H1 (cell line): ENCODE results near the gene PGAM5. TPM values are rescaled to one million over a fixed set of nuclear protein-coding genes. Genes with fewer than 3 reads are reported as not detected.

Source experiments
- CTCF ChIA-PET: fragments of 300-600 bp; sonication (Branson Sonifier 250); formaldehyde crosslinking; loops from one replicate; lab custom pipeline; 2021; ENCODE audit not compliant: partially characterized antibody; lab: Charles Lee
- POLR2A ChIA-PET: fragments of 300-600 bp; sonication (Branson Sonifier 250); formaldehyde crosslinking; loops from one replicate; lab custom pipeline; 2021; ENCODE audit warnings: inconsistent platforms; ENCODE audit not compliant: partially characterized antibody; lab: Charles Lee
- DNase-seq, 2 experiments: peaks; one replicate each; pipeline versions ENCODE4 v3.0.0 to v3.0.0-alpha.2; 2010 to 2022; ENCODE audit warnings: low spot score in 2 of 2, low read depth in 1 of 2, mixed read lengths in 1 of 2
- FAIRE-seq: peaks from 2 replicates; lab custom pipeline; 2011; peaks lifted over from hg19 to GRCh38; lab: Jason Lieb, UNC
- H2AFZ ChIP-seq: 2 replicates; pipeline ENCODE4 v1.8.1; 2012; ENCODE audit warnings: low read length, inconsistent platforms
- H2AK5ac ChIP-seq: 2 replicates; pipeline ENCODE4 v1.6.1; 2013; ENCODE audit warnings: low read depth, low read length
- H2BK120ac ChIP-seq: replicated peaks from 2 replicates; pipeline ENCODE3; 2013; ENCODE audit warnings: low read depth, low read length, inconsistent platforms
- H2BK12ac ChIP-seq: 2 replicates; pipeline ENCODE4 v1.6.1; 2013; ENCODE audit warnings: low read depth, low read length
- H2BK15ac ChIP-seq: 2 replicates; pipeline ENCODE4 v1.6.1; 2013; ENCODE audit warnings: low read length
- H2BK20ac ChIP-seq: 2 replicates; pipeline ENCODE4 v1.6.1; 2013; ENCODE audit warnings: low read length
- H2BK5ac ChIP-seq: 2 replicates; pipeline ENCODE4 v1.6.1; 2013; ENCODE audit warnings: low read depth, low read length
- H3K14ac ChIP-seq: 2 replicates; pipeline ENCODE4 v1.6.1; 2013; ENCODE audit warnings: inconsistent platforms; ENCODE audit not compliant: insufficient read length
- H3K18ac ChIP-seq: 2 replicates; pipeline ENCODE4 v1.6.1; 2013; ENCODE audit warnings: low read length; ENCODE audit errors: extremely low read depth
- H3K23ac ChIP-seq: 2 replicates; pipeline ENCODE4 v1.6.1; 2013; ENCODE audit warnings: inconsistent platforms; ENCODE audit not compliant: insufficient read length
- H3K23me2 ChIP-seq: 2 replicates; pipeline ENCODE4 v1.6.1; 2013; ENCODE audit warnings: low read depth, low read length
- H3K27ac ChIP-seq: 2 replicates; pipeline ENCODE4 v1.6.1; 2011; ENCODE audit warnings: low read depth, low read length, inconsistent platforms
- H3K27me3 ChIP-seq, 4 experiments: replicated peaks in 1 of 4; 1 replicate in 1 of 4; 2 replicates in 3 of 4; pipeline versions ENCODE4 v1.6.1 to v1.8.1; 2011 to 2013; ENCODE audit warnings: low read length in 3 of 4, mild to moderate bottlenecking in 3 of 4, inconsistent platforms in 2 of 4, mixed read lengths in 2 of 4, moderate library complexity in 1 of 4; ENCODE audit not compliant: control insufficient read depth in 3 of 4, insufficient read depth in 3 of 4; ENCODE audit errors: extremely low read depth in 1 of 4
- H3K36me3 ChIP-seq, 4 experiments: 2 replicates each; pipeline versions ENCODE4 v1.6.1 to v1.8.1; 2011 to 2013; ENCODE audit warnings: mild to moderate bottlenecking in 4 of 4, low read length in 3 of 4, moderate library complexity in 2 of 4, control low read depth in 1 of 4, inconsistent platforms in 1 of 4; ENCODE audit not compliant: insufficient read depth in 4 of 4, control insufficient read depth in 2 of 4
- H3K4ac ChIP-seq: replicated peaks from 2 replicates; pipeline ENCODE3; 2013; ENCODE audit warnings: low read length, low read depth, mixed read lengths, inconsistent platforms; ENCODE audit not compliant: insufficient read length
- H3K4me1 ChIP-seq, 4 experiments: replicated peaks in 1 of 4; 1 replicate in 1 of 4; 2 replicates in 3 of 4; pipeline versions ENCODE4 v1.6.1 to v1.8.1; 2011 to 2013; ENCODE audit warnings: low read length in 3 of 4, inconsistent platforms in 2 of 4, mixed read lengths in 1 of 4; ENCODE audit not compliant: insufficient read depth in 4 of 4, control insufficient read depth in 3 of 4
- H3K4me2 ChIP-seq, 2 experiments: 2 replicates each; pipeline versions ENCODE4 v1.6.1 to v1.8.1; 2011 to 2013; ENCODE audit warnings: low read depth in 2 of 2, low read length in 2 of 2, control low read depth in 1 of 2, inconsistent platforms in 1 of 2, mild to moderate bottlenecking in 1 of 2; ENCODE audit not compliant: insufficient read depth in 1 of 2
- H3K4me3 ChIP-seq, 4 experiments: fragments of 200-600, 300-600 bp in 1 of 4; sonication (generic), shearing (Covaris generic), sonication (Bioruptor Twin) in 1 of 4; 2 replicates each; pipeline versions ENCODE4 v1.5.1 to v1.8.1; 2011 to 2016; ENCODE audit warnings: low read length in 4 of 4, low read depth in 3 of 4, control low read depth in 2 of 4, inconsistent platforms in 2 of 4, mild to moderate bottlenecking in 2 of 4, mixed read lengths in 1 of 4, moderate library complexity in 1 of 4; ENCODE audit not compliant: insufficient read depth in 2 of 4; ENCODE audit errors: extremely low read depth in 1 of 4
- H3K56ac ChIP-seq: replicated peaks from 2 replicates; pipeline ENCODE3; 2013; ENCODE audit warnings: low read depth, mild to moderate bottlenecking, mixed read lengths, low read length, inconsistent platforms; ENCODE audit not compliant: insufficient read length
- H3K79me1 ChIP-seq: 2 replicates; pipeline ENCODE4 v1.6.1; 2013; ENCODE audit warnings: low read depth, low read length, control low read depth
- H3K79me2 ChIP-seq, 2 experiments: 2 replicates each; pipeline versions ENCODE4 v1.6.1 to v1.8.1; 2012 to 2013; ENCODE audit warnings: low read length in 2 of 2, mild to moderate bottlenecking in 2 of 2, inconsistent platforms in 1 of 2; ENCODE audit not compliant: insufficient read depth in 2 of 2, control insufficient read depth in 1 of 2
- H3K9ac ChIP-seq, 4 experiments: replicated peaks in 1 of 4; 1 replicate in 1 of 4; 2 replicates in 3 of 4; pipeline versions ENCODE4 v1.6.1 to v1.8.1; 2011 to 2013; ENCODE audit warnings: low read depth in 3 of 4, low read length in 3 of 4, control low read depth in 2 of 4, mild to moderate bottlenecking in 2 of 4, moderate library complexity in 2 of 4, inconsistent platforms in 1 of 4; ENCODE audit errors: extremely low read depth in 1 of 4
- H3K9me3 ChIP-seq, 2 experiments: 2 replicates each; pipeline versions ENCODE4 v1.6.1 to v1.8.1; 2012 to 2013; ENCODE audit warnings: mild to moderate bottlenecking in 2 of 2, moderate library complexity in 2 of 2, control low read depth in 1 of 2, inconsistent platforms in 1 of 2, low read depth in 1 of 2, low read length in 1 of 2, mixed read lengths in 1 of 2; ENCODE audit not compliant: insufficient read depth in 2 of 2
- H4K20me1 ChIP-seq, 2 experiments: replicated peaks in 1 of 2; 2 replicates each; pipeline versions ENCODE3 to v1.8.1; 2011 to 2013; ENCODE audit warnings: inconsistent platforms in 2 of 2, low read length in 2 of 2, mild to moderate bottlenecking in 1 of 2; ENCODE audit not compliant: insufficient read depth in 2 of 2, control insufficient read depth in 1 of 2
- H4K5ac ChIP-seq: 2 replicates; pipeline ENCODE4 v1.6.1; 2013; ENCODE audit warnings: low read length, low read depth, mixed read lengths, inconsistent platforms; ENCODE audit not compliant: insufficient read length
- H4K8ac ChIP-seq: 2 replicates; pipeline ENCODE4 v1.8.0; 2013; ENCODE audit warnings: mild to moderate bottlenecking, moderate library complexity, low read length, inconsistent platforms; ENCODE audit not compliant: insufficient read depth; ENCODE audit errors: extremely low read depth
- H4K91ac ChIP-seq: replicated peaks from 2 replicates; pipeline ENCODE3; 2013; ENCODE audit warnings: low read length, mixed read lengths, inconsistent platforms; ENCODE audit not compliant: insufficient read length
- CREB1 ChIP-seq: IDR thresholded peaks from 2 replicates; pipeline ENCODE4 v1.6.1; 2012; ENCODE audit warnings: inconsistent platforms
- CTCF ChIP-seq, 3 experiments: IDR thresholded peaks; 1 replicate in 2 of 3; 2 replicates in 1 of 3; pipeline versions ENCODE4 v1.5.1 to v1.6.1; 2011; ENCODE audit warnings: low read length in 3 of 3, mild to moderate bottlenecking in 3 of 3, inconsistent platforms in 2 of 3, low read depth in 1 of 3, moderate library complexity in 1 of 3; ENCODE audit not compliant: insufficient read depth in 1 of 3; ENCODE audit errors: control extremely low read depth in 1 of 3
- WGBS, 2 experiments: shearing (Covaris generic) in 1 of 2; methylation state at CpG; one replicate each; pipeline versions ENCODE4 v1.1.6 to v1.1.7; 2013 to 2015; ENCODE audit warnings: low lambda C conversion rate in 2 of 2, mixed read lengths in 2 of 2, inconsistent platforms in 1 of 2, low coverage in 1 of 2, missing lambda C conversion rate in 1 of 2; ENCODE audit not compliant: insufficient replicate concordance in 2 of 2, insufficient coverage in 1 of 2, insufficient read length in 1 of 2; ENCODE audit errors: extremely low coverage in 1 of 2, missing lambda C conversion rate in 1 of 2; 5-methylcytosine and 5-hydroxymethylcytosine counted together
- polyA plus RNA-seq, 7 experiments: library from polyadenylated mRNA; depleted of rRNA in 3 of 7; stranded (reverse) in 5 of 7; unstranded in 2 of 7; fragments of >200 nt in 5 of 7; fragments of 200-250 nt in 2 of 7; gene quantifications; 1 replicate in 5 of 7; 2 replicates in 1 of 7; 4 replicates in 1 of 7; pipeline versions ENCODE4 v1.2.1 to v1.2.3, GENCODE V29; 2011 to 2013; ENCODE audit warnings: missing spikeins in 2 of 7, mixed read lengths in 2 of 7
- total RNA-seq: library from RNA; stranded (reverse); fragmentation: NEBNext Ultra II Directional; extraction: Animal tissue kit (Norgen Biotek cat#: 25700); gene quantifications from 2 replicates; pipeline ENCODE4 v1.2.1, GENCODE V29; 2021

PGAM5 gene
- total and polyA plus RNA-seq, 2 of the 8 experiments (the other 6 are each of a cell fraction or from before 2014, with no cell fraction given), result 66.4 to 84.0 TPM

GRCh38 chr12:132754160-132754932 is 43.7 kb downstream of the PGAM5 start:
- Histone ChIP-seq H3K56ac (no peak overlapping the region), H2BK15ac (no peak overlapping the region), H4K91ac (no peak overlapping the region), H2BK5ac (no peak overlapping the region), H4K20me1 (peaks cover 3 to 18% of the 10 kb centered on the region in 2 experiments), H3K79me1 (peaks cover 5% of the 10 kb centered on the region; the same call in 1 of the 2 replicates), H2BK120ac (no peak overlapping the region), H3K18ac (no peak overlapping the region), H2BK12ac (no peak overlapping the region), H4K5ac (no peak overlapping the region), H3K36me3 (peaks cover 16 to 41% (median 31%) of the 10 kb centered on the region in 4 experiments), H3K4ac (no peak overlapping the region), H2AK5ac (no peak overlapping the region), H3K23ac (no peak overlapping the region), H3K4me3 (no peak overlapping the region), H2BK20ac (no peak overlapping the region), H3K14ac (no peak overlapping the region), H3K4me2 (no peak overlapping the region), H3K9me3 (no peaks in the 10 kb centered on the region), H3K27ac (no peak overlapping the region), H3K79me2 (peaks cover 2 to 47% of the 10 kb centered on the region in 2 experiments), H4K8ac (no peak overlapping the region), H3K27me3 (no peaks in the 10 kb centered on the region), H3K4me1 (no peaks in the 10 kb centered on the region), H2AFZ (no peak overlapping the region), H3K9ac (no peak overlapping the region; a peak in 1 of 7 replicates), H3K23me2 (no peaks in the 10 kb centered on the region)
- no peak for DNase-seq
- POLR2A ChIA-PET, result interaction anchor here (0.6 to 1.6 kb wide), 6 partner anchors 10 to 213 kb away, joined by 3 to 5 read pairs (median 4); no protein-coding TSS in a partner anchor
- CTCF ChIA-PET, result interaction anchor here (0.7 to 3.2 kb wide), 6 partner anchors 10 to 145 kb away, joined by 3 to 9 read pairs (median 3); no protein-coding TSS in a partner anchor
- FAIRE-seq, result no peak
- 87% methylated on average over 14 of the region's 14 CpGs; no CpG with 5 or more reads in 1 of the 2 experiments for WGBS, 2 experiments
- TF ChIP-seq CREB1, result no peak
- peak in 1 of 3 experiments; percentile 2; a peak in 1 of 4 replicates for TF ChIP-seq CTCF (IDR thresholded peaks at IDR 0.05; ENCODE audit: control extremely low read depth in 1 of 3, insufficient read depth in 1 of 3, low read depth in 1 of 3, low read length in 3 of 3)
- TF ChIP-seq, all 59 proteins: peak for 1
